ENCODE data around the gene BMPR1A. TPM values are rescaled to one million over a fixed set of nuclear protein-coding genes. Genes with fewer than 3 reads are reported as not detected.
A peak's percentile ranks its signal among the peaks of the same experiment; 100 is the strongest.

BMPR1A gene
- total RNA-seq, 4 donors from 2014 or later, result 21.1 to 33.3 (median 26.7) TPM

DNA sequence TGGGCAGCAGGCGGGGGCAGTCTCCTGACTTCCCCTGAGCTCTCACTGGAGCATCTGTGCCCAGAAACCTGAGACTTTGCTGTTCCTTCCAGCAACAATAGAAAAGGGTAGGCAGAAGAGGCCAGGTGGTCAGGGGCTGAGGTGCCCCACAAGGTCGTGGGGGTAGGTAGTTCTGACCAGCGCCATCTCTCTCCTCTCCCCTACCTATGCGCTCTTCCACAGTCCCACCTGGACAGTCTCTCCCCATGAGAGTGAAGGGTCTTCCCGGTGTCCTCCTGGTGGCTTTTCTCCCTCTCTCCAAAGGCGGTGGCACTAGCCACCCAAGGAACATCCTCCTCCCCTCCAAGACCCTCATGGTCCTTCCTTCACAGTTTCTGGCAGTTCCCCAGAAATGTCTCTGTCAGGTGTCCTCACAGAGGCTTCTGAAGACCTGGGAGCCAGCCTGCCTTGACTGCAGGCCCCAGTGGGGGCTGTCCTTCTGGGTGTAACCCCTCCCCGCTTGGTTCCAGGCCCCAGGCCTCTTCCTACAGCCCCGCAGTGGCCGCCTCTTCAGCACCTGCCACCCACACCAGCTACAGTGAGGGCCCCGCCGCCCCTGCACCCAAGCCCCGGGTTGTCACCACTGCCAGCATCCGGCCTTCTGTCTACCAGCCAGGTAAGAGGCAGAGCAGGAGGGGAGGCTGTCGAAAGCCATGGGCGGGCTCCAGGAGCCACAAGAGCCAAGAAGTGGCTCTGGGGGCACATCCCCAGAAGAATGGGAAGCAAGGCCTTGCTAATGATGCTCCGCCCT lies 46.8 kb upstream of the BMPR1A start:
- peaks cover 3% of the 10 kb centered on the region for H3K27me3 ChIP-seq
- no peak overlapping the region for H3K4me3 ChIP-seq
- H3K9me3 ChIP-seq, result no peaks in the 10 kb centered on the region
- WGBS, result 90% methylated on average over 9 of the region's 16 CpGs
- DNase-seq (ENCODE audit: low spot score in 2 of 2), result no peak
- TF ChIP-seq EP300 (IDR thresholded peaks at IDR 0.05), result no peak
- TF ChIP-seq, protein P1, sequence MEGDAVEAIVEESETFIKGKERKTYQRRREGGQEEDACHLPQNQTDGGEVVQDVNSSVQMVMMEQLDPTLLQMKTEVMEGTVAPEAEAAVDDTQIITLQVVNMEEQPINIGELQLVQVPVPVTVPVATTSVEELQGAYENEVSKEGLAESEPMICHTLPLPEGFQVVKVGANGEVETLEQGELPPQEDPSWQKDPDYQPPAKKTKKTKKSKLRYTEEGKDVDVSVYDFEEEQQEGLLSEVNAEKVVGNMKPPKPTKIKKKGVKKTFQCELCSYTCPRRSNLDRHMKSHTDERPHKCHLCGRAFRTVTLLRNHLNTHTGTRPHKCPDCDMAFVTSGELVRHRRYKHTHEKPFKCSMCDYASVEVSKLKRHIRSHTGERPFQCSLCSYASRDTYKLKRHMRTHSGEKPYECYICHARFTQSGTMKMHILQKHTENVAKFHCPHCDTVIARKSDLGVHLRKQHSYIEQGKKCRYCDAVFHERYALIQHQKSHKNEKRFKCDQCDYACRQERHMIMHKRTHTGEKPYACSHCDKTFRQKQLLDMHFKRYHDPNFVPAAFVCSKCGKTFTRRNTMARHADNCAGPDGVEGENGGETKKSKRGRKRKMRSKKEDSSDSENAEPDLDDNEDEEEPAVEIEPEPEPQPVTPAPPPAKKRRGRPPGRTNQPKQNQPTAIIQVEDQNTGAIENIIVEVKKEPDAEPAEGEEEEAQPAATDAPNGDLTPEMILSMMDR (IDR thresholded peaks at IDR 0.05), result no peak
- TF ChIP-seq POLR2A (IDR thresholded peaks at IDR 0.05), result no peak
- TF ChIP-seq POLR2AphosphoS5 (IDR thresholded peaks at IDR 0.05), result no peak
- H3K27ac ChIP-seq, result no peak overlapping the region
- H3K36me3 ChIP-seq, result no peaks in the 10 kb centered on the region
- peaks cover 15% of the 10 kb centered on the region for H3K4me1 ChIP-seq

DNA sequence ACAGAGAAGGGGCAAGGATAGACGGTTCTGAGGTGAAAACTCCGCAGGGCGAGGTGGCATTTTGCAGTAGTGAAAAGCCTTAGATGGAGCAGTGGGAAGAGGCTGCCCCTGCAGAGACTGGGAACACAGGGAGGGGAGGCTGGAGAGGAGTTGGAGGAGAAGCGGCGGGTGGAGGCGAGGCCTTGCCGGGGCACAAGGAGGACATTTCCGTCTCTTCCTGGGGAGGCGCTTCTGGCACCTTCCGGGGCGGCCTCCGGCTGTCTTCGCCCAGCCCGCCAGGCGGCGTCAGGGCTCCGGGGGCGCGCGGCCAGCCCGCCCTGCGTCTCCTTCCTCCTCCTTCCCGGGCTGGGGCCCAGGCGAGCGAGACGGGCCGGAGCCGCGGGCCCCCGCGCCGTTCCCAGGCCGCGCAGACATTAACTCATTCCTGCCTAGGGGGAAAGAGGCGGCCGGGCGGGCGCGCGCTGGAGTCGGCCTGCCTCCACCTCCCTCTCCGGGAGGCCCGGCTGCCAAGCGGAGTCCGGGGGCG lies 45.4 kb upstream of the BMPR1A start:
- peak in 1 of 2 donors; percentile 91 for DNase-seq (ENCODE audit: low spot score in 2 of 2)
- no peaks in the 10 kb centered on the region for H3K9me3 ChIP-seq
- peak overlapping the region; percentile 94 for H3K27ac ChIP-seq
- no peaks in the 10 kb centered on the region for H3K36me3 ChIP-seq
- H3K4me1 ChIP-seq, result peaks cover 18% of the 10 kb centered on the region
- H3K27me3 ChIP-seq, result peaks cover 3% of the 10 kb centered on the region
- H3K4me3 ChIP-seq, result peak overlapping the region; percentile 81
- TF ChIP-seq POLR2A (IDR thresholded peaks at IDR 0.05) (peak in 1 of 2 donors; percentile 20), POLR2AphosphoS5 (IDR thresholded peaks at IDR 0.05) (peak in 2 of 3 donors; percentile 18 to 29), EP300 (IDR thresholded peaks at IDR 0.05) (no peak)
- TF ChIP-seq, protein P1 (IDR thresholded peaks at IDR 0.05), result peak; percentile 57 to 92
- 25% methylated on average over 7 of the region's 46 CpGs for WGBS

DNA sequence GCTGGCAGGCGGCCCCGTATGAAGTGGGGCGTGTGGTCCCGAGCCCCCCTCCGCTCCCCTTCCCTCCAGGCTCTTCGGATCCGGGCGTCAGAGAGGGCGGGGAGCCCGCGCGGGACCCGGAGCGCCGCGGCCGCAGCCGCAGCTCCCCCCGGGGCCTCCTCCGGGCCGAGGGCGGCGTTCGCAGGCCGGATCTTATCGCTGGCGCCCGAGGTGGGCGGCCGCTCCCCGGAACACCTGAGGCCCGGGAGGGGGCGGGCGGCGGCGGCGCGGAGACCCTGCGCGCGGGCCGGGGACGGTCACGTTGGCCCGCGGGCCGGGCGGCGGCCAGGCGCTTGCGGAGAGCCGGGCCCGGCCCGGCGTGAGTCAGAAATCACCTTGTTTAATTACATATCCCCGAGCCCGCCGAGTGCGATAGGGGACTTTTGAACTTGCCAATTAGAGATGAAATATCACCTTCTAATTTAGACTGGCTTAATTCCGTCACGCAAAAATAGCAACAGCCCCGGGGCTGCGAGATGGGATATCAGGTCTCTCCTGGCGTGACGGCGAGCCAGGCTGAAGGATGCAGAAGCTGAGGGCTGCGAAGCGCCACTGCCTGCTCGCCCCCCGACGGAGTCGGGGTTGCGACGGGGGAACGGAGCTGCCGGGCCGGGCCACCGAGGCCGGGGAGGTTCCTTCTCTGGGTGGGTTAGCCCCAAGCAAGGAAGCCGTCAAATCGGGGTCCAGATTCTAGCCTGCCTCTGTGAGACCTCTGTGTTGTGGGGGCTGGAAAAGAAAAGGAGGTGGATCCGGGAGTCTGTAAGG lies 44.7 kb upstream of the BMPR1A start:
- Histone ChIP-seq H3K27me3 (peaks cover 3% of the 10 kb centered on the region), H3K9me3 (no peaks in the 10 kb centered on the region), H3K36me3 (no peaks in the 10 kb centered on the region), H3K4me1 (peaks cover 19% of the 10 kb centered on the region), H3K27ac (peak overlapping the region; percentile 94), H3K4me3 (peak overlapping the region; percentile 81)
- 1% methylated on average over 39 of the region's 82 CpGs for WGBS
- no peak for TF ChIP-seq POLR2AphosphoS5 (IDR thresholded peaks at IDR 0.05)
- no peak for TF ChIP-seq POLR2A (IDR thresholded peaks at IDR 0.05)
- TF ChIP-seq EP300 (IDR thresholded peaks at IDR 0.05), result no peak
- TF ChIP-seq, protein P1 (IDR thresholded peaks at IDR 0.05), result no peak
- peak; percentile 68 to 83 for DNase-seq (ENCODE audit: low spot score in 2 of 2)

DNA sequence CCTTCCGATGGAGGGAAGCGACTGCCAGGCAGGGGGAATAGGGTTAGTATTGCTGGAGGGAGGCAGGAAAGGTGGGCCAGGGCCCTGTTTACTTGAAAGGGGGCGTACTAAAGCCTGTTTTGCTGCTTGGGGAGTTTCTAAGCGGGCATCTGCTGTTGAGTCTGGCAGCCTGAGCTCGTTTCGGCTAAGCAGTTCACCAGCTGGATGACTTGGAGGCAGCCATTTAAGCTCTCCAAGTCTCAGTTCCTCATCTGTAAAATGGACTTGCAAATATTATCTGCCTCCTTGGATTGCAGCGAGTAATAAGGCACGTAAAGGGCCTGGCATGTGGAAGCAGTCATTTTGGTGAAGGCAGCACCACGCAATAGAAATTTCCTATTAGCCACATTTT lies 44.1 kb upstream of the BMPR1A start:
- DNase-seq (ENCODE audit: low spot score in 2 of 2), result no peak
- Histone ChIP-seq H3K36me3 (no peaks in the 10 kb centered on the region), H3K9me3 (no peaks in the 10 kb centered on the region), H3K27me3 (peaks cover 3% of the 10 kb centered on the region), H3K4me3 (peak overlapping the region; percentile 81), H3K27ac (peak overlapping the region; percentile 94), H3K4me1 (peaks cover 19% of the 10 kb centered on the region)
- WGBS, result 41% methylated on average over 9 of the region's 9 CpGs
- no peak for TF ChIP-seq POLR2AphosphoS5 (IDR thresholded peaks at IDR 0.05)
- no peak for TF ChIP-seq POLR2A (IDR thresholded peaks at IDR 0.05)
- TF ChIP-seq EP300 (IDR thresholded peaks at IDR 0.05), result no peak
- TF ChIP-seq, protein P1 (IDR thresholded peaks at IDR 0.05), result no peak

All from suprapubic skin (tissue), 4 donors.